Large intestine (tissue), 3 donors: ENCODE data around the gene HSD11B2. TPM values are rescaled to one million over a fixed set of nuclear protein-coding genes. Genes with fewer than 3 reads are reported as not detected.

Experiments
- DNase-seq, 2 donors: peaks; one replicate each; pipeline versions ENCODE4 v3.0.0 to v3.0.0-alpha.2; 2013
- H3K27ac ChIP-seq: one replicate; pipeline ENCODE4 v1.5.1; 2013; ENCODE audit warnings: low read length
- H3K27me3 ChIP-seq: 2 replicates; pipeline ENCODE4 v1.6.1; 2013; ENCODE audit warnings: low read length; ENCODE audit not compliant: control insufficient read depth, insufficient read depth
- H3K36me3 ChIP-seq: 2 replicates; pipeline ENCODE4 v1.6.1; 2013; ENCODE audit warnings: low read length; ENCODE audit not compliant: control insufficient read depth, insufficient read depth
- H3K4me1 ChIP-seq: one replicate; pipeline ENCODE4 v1.6.1; 2013; ENCODE audit warnings: low read length; ENCODE audit not compliant: control insufficient read depth, insufficient read depth
- H3K4me3 ChIP-seq: one replicate; pipeline ENCODE4 v1.5.1; 2013; ENCODE audit warnings: low read length
- H3K9me3 ChIP-seq: one replicate; pipeline ENCODE4 v1.6.1; 2013; ENCODE audit warnings: mild to moderate bottlenecking, low read depth, low read length, moderate library complexity; ENCODE audit not compliant: control insufficient read depth
- WGBS: methylation state at CpG from one replicate; pipeline ENCODE4 v1.1.5; 2013; ENCODE audit warnings: low lambda C conversion rate; ENCODE audit not compliant: insufficient coverage; 5-methylcytosine and 5-hydroxymethylcytosine counted together
- polyA plus RNA-seq: library from polyadenylated mRNA; unstranded; fragments of 120-200 nt; gene quantifications from one replicate; pipeline ENCODE4 v1.2.1, GENCODE V29; 2013

Gene HSD11B2
- polyA plus RNA-seq, 1 donor = 5.8 TPM

GRCh38 chr16:67462279-67462655 is 31.3 kb downstream of the HSD11B2 start:
- whole genome bisulfite sequencing = 20% methylated on average over 1 of the region's 5 CpGs
- no peaks in the 10 kb centered on the region for H3K27me3 ChIP-seq
- H3K9me3 ChIP-seq = no peaks in the 10 kb centered on the region
- peaks cover 64% of the 10 kb centered on the region for H3K4me1 ChIP-seq
- H3K4me3 ChIP-seq = no peak overlapping the region
- no peak for DNase-seq
- H3K36me3 ChIP-seq = peaks cover 15% of the 10 kb centered on the region
- peak overlapping the region; percentile 86 for H3K27ac ChIP-seq

- peak; percentile 58 to 73 for DNase-seq
- Histone ChIP-seq H3K36me3 (peaks cover 13% of the 10 kb centered on the region), H3K27ac (peak overlapping the region; percentile 86), H3K27me3 (no peaks in the 10 kb centered on the region), H3K9me3 (no peaks in the 10 kb centered on the region), H3K4me3 (no peak overlapping the region), H3K4me1 (peaks cover 64% of the 10 kb centered on the region)
- no CpG with 5 or more reads among the region's 5 CpGs for WGBS
Observed at GRCh38 chr16:67463059-67463458, 32.1 kb downstream of the HSD11B2 start.

- no peaks in the 10 kb centered on the region for H3K9me3 ChIP-seq
- no peaks in the 10 kb centered on the region for H3K27me3 ChIP-seq
- peaks cover 59% of the 10 kb centered on the region for H3K4me1 ChIP-seq
- no peak overlapping the region for H3K4me3 ChIP-seq
- H3K36me3 ChIP-seq = peaks cover 10% of the 10 kb centered on the region
- WGBS = no CpG with 5 or more reads among the region's 4 CpGs
- peak overlapping the region; percentile 86 for H3K27ac ChIP-seq
- no peak for DNase-seq
Observed at GRCh38 chr16:67463691-67464090, 32.8 kb downstream of the HSD11B2 start.

GRCh38 chr16:67464565-67464964 is 33.6 kb downstream of the HSD11B2 start:
- Histone ChIP-seq H3K4me1 (peaks cover 50% of the 10 kb centered on the region), H3K4me3 (no peak overlapping the region), H3K9me3 (no peaks in the 10 kb centered on the region), H3K36me3 (peaks cover 10% of the 10 kb centered on the region), H3K27ac (no peak overlapping the region), H3K27me3 (no peaks in the 10 kb centered on the region)
- WGBS = 100% methylated on average over 1 of the region's 2 CpGs
- DNase-seq = no peak

GRCh38 chr16:67466581-67466980 is 35.7 kb downstream of the HSD11B2 start:
- H3K4me1 ChIP-seq = peaks cover 30% of the 10 kb centered on the region
- no peak for DNase-seq
- H3K36me3 ChIP-seq = no peaks in the 10 kb centered on the region
- WGBS = 100% methylated on average over 2 of the region's 6 CpGs
- no peaks in the 10 kb centered on the region for H3K9me3 ChIP-seq
- no peaks in the 10 kb centered on the region for H3K27me3 ChIP-seq
- H3K27ac ChIP-seq = no peak overlapping the region
- H3K4me3 ChIP-seq = no peak overlapping the region

GRCh38 chr16:67468731-67469130 is 37.8 kb downstream of the HSD11B2 start:
- Histone ChIP-seq H3K9me3 (no peaks in the 10 kb centered on the region), H3K36me3 (no peaks in the 10 kb centered on the region), H3K4me3 (no peak overlapping the region), H3K4me1 (peaks cover 10% of the 10 kb centered on the region), H3K27ac (no peak overlapping the region), H3K27me3 (no peaks in the 10 kb centered on the region)
- WGBS = no CpG with 5 or more reads among the region's 5 CpGs
- DNase-seq = no peak

- Histone ChIP-seq H3K27me3 (no peaks in the 10 kb centered on the region), H3K27ac (no peak overlapping the region), H3K4me3 (no peak overlapping the region), H3K9me3 (no peaks in the 10 kb centered on the region), H3K4me1 (peaks cover 19% of the 10 kb centered on the region), H3K36me3 (no peaks in the 10 kb centered on the region)
- no CpG with 5 or more reads among the region's 7 CpGs for WGBS
- DNase-seq = no peak
Observed at GRCh38 chr16:67470359-67470758, 39.4 kb downstream of the HSD11B2 start.

- no peaks in the 10 kb centered on the region for H3K36me3 ChIP-seq
- H3K4me1 ChIP-seq = peaks cover 21% of the 10 kb centered on the region
- H3K27me3 ChIP-seq = no peaks in the 10 kb centered on the region
- H3K9me3 ChIP-seq = no peaks in the 10 kb centered on the region
- DNase-seq = no peak
- no CpG with 5 or more reads among the region's 6 CpGs for WGBS
- H3K4me3 ChIP-seq = no peak overlapping the region
- no peak overlapping the region for H3K27ac ChIP-seq
Observed at GRCh38 chr16:67471758-67472384, 41.0 kb downstream of the HSD11B2 start.

- peak overlapping the region; percentile 75 for H3K27ac ChIP-seq
- peak; percentile 82 to 92 for DNase-seq
- H3K27me3 ChIP-seq = no peaks in the 10 kb centered on the region
- H3K36me3 ChIP-seq = no peaks in the 10 kb centered on the region
- H3K9me3 ChIP-seq = no peaks in the 10 kb centered on the region
- peaks cover 34% of the 10 kb centered on the region for H3K4me1 ChIP-seq
- 60% methylated on average over 2 of the region's 11 CpGs for WGBS
- no peak overlapping the region for H3K4me3 ChIP-seq
Observed at GRCh38 chr16:67474551-67475455, 43.9 kb downstream of the HSD11B2 start.

GRCh38 chr16:67477960-67478554 is 47.1 kb downstream of the HSD11B2 start:
- Histone ChIP-seq H3K36me3 (no peaks in the 10 kb centered on the region), H3K27me3 (no peaks in the 10 kb centered on the region), H3K4me3 (no peak overlapping the region), H3K27ac (no peak overlapping the region), H3K4me1 (peaks cover 43% of the 10 kb centered on the region), H3K9me3 (no peaks in the 10 kb centered on the region)
- DNase-seq = peak in 1 of 2 donors; percentile 50
- 90% methylated on average over 2 of the region's 8 CpGs for WGBS
